Measurements from ENCODE around the gene PHACTR1. TPM values are rescaled to one million over a fixed set of nuclear protein-coding genes. Genes with fewer than 3 reads are reported as not detected.

Gene PHACTR1
- total RNA-seq, 4 donors from 2014 or later, result 2.6 to 11.2 (median 4.9) TPM

DNA sequence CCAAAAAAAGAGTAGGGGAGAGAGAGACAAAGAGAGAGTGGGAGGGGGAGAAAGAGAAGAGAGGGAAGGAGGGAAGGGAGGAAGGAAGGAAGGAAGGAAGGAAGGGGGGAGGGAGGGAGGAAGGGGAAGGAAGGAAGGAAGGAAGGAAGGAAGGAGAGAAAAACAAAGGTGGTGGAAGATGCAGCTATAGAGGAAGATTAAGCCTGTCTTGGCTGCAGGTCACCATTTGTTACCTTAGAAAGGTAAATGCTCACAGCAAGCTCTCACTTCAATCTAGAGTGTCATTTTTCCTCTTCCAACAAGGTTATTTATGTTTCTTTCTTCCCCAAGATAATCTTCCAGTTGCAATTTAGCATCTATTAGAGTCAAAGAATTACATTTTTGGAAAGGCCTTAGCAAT is 284.0 kb downstream of the PHACTR1 start:
- TF ChIP-seq CTCF (IDR thresholded peaks at IDR 0.05; ENCODE audit: low read depth), result no peak

GRCh38 chr6:13001927-13002326 is 285.4 kb downstream of the PHACTR1 start:
- TF ChIP-seq CTCF (IDR thresholded peaks at IDR 0.05; ENCODE audit: low read depth), result no peak

- TF ChIP-seq CTCF (IDR thresholded peaks at IDR 0.05; ENCODE audit: low read depth), result no peak
Observed at GRCh38 chr6:13004601-13005000, 288.0 kb downstream of the PHACTR1 start.

DNA sequence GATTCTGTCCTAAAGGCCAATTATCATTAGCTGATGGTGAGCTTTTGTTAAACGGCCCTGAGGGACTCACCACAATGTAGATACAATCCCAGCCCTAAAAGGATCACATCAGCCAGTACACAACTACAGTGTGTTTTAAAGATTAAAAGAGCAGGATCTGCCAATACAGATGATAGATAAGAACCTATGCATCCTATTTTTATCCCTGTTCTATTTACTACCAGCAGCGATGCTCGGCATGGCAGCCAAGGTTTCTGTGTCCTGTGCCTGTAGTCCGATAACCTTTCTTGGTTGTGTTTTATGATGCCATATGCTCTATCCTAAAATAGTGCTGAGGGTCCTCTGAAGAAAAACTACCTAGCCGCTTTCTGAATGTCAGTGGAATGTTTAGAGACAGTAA is 289.4 kb downstream of the PHACTR1 start:
- no peak for TF ChIP-seq CTCF (IDR thresholded peaks at IDR 0.05; ENCODE audit: low read depth)

DNA sequence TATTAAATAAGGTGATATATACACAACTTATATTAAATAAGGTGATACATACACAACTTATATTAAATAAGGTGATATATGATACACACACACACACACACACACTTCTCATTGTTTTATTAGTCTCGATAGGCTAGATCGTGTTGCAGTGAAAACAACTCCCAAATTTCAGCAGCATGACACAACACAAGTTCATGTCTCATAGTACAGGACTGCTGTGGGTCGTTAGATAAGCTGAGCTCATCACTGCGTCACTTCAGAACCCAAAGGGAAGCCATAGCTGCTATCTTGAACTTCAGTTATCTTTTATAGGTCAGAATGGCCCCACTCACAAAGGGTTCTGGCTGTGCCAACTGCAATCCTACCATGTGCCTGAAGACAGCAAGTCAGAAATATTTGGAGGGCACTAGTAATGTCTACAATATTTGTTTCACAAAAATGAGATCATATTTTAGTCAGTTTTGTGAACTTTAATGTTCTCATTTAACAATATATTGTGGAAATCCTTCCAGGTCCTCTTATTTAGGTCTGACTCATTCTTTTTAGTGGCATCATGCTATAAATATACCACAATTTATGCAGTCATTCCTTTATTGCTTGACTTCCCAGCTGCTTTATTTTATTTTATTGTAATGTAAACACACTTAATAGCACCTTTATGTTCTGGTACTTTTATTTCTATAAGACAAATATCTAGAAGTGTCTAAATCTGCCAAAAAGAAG is 290.2 kb downstream of the PHACTR1 start:
- no peak for TF ChIP-seq CTCF (IDR thresholded peaks at IDR 0.05; ENCODE audit: low read depth)

DNA sequence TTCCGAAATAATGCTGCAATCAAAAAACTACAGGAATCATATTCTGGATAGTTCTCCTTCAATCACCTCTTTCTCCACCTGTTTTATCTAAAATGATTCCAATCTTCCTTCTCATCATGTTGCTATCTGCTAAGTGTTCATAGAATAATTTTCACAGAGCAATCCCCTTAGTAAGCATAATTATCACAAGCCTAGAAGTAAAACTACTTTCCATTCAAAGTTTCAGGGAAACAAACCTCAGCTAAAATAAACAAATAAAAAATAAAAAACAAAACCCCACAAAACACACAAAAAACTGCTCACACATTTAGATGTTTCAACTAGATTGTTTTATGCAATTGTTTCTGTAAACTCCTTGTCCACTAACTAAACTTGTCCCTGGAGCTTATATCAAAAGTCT is 291.2 kb downstream of the PHACTR1 start:
- TF ChIP-seq CTCF (IDR thresholded peaks at IDR 0.05; ENCODE audit: low read depth), result no peak

DNA sequence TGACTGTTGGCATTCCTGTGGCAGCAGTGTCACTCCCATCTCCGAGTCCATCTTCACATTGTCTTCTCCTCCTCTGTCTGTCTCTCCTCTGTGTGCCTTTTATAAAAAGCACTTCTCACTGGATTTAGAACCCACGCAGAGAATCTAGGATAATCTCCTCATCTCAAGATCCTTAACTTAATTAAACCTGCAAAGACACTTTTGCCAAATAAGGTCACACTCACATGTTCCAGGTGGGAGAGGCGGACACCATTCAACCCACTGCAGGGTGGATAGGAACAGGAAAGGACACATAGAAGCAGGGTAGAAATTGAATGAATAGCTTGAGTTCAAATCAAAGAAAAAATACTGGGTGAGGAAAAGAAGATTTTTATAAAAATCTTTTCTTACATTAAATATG is 292.5 kb downstream of the PHACTR1 start:
- TF ChIP-seq CTCF (IDR thresholded peaks at IDR 0.05; ENCODE audit: low read depth), result no peak

All from subcutaneous adipose tissue (tissue), 4 donors.